ENCODE results near the gene GALNT9.
"Not testable (repeated sequence)": the region's sequence is repeated elsewhere in the genome, so short reads cannot be mapped to it uniquely, and the experiment has no call there.

Gene GALNT9

GRCh38 chr12:132263451-132264049, 65.8 kb downstream of the GALNT9 start:
- DNase-seq, result no peak

GRCh38 chr12:132263061-132263360, 66.4 kb downstream of the GALNT9 start:
- DNase-seq, result no peak

- no peak for DNase-seq
Observed at GRCh38 chr12:132262256-132263060, 66.9 kb downstream of the GALNT9 start.

GRCh38 chr12:132261328-132262138, 67.9 kb downstream of the GALNT9 start:
- no peak for DNase-seq

GRCh38 chr12:132260721-132261120, 68.7 kb downstream of the GALNT9 start:
- no peak for DNase-seq

GRCh38 chr12:132259872-132260695, 69.3 kb downstream of the GALNT9 start:
- DNase-seq, result no peak

- no peak for DNase-seq
Observed at GRCh38 chr12:132259364-132259871, 70.0 kb downstream of the GALNT9 start.

- DNase-seq, result no peak
Observed at GRCh38 chr12:132258543-132258942, 70.8 kb downstream of the GALNT9 start.

GRCh38 chr12:132257955-132258490, 71.4 kb downstream of the GALNT9 start:
- no peak for DNase-seq

GRCh38 chr12:132257206-132257954, 72.0 kb downstream of the GALNT9 start:
- no peak for DNase-seq

GRCh38 chr12:132256646-132257045, 72.7 kb downstream of the GALNT9 start:
- no peak for DNase-seq

GRCh38 chr12:132255642-132256041, 73.7 kb downstream of the GALNT9 start:
- no peak for DNase-seq

GRCh38 chr12:132253698-132254480, 75.5 kb downstream of the GALNT9 start:
- DNase-seq, result peak; percentile 57

- DNase-seq, result not testable (repeated sequence)
Observed at GRCh38 chr12:132252981-132253380, 76.4 kb downstream of the GALNT9 start.

GRCh38 chr12:132251741-132252490, 77.5 kb downstream of the GALNT9 start:
- no peak for DNase-seq

- DNase-seq, result no peak
Observed at GRCh38 chr12:132251310-132251709, 78.1 kb downstream of the GALNT9 start.

- DNase-seq, result no peak
Observed at GRCh38 chr12:132250707-132251106, 78.7 kb downstream of the GALNT9 start.

- no peak for DNase-seq
Observed at GRCh38 chr12:132249689-132250478, 79.5 kb downstream of the GALNT9 start.

Data from NCI-H2171 (cell line).